ENCODE results near the gene SVIL. TPM values are rescaled to one million over a fixed set of nuclear protein-coding genes. Genes with fewer than 3 reads are reported as not detected.

SVIL gene
- total RNA-seq, 1 donor from 2014 or later, result 118 TPM

GRCh38 chr10:29596826-29597225 lies 37.9 kb downstream of the SVIL start:
- Histone ChIP-seq H3K27me3 (ENCODE audit: low read depth) (no peaks in the 10 kb centered on the region), H3K27ac (no peak overlapping the region), H3K9me3 (no peaks in the 10 kb centered on the region), H3K4me3 (no peak overlapping the region), H3K36me3 (no peaks in the 10 kb centered on the region), H3K4me1 (no peaks in the 10 kb centered on the region)
- DNase-seq (no peak), ATAC-seq (no peak)
- no peak for TF ChIP-seq CTCF (IDR thresholded peaks at IDR 0.05)
- intact Hi-C loops (cut with DNase I), result no loop called here

- H3K27ac ChIP-seq, result no peak overlapping the region
- no peaks in the 10 kb centered on the region for H3K27me3 ChIP-seq (ENCODE audit: low read depth)
- DNase-seq (no peak), ATAC-seq (no peak)
- no peak overlapping the region for H3K4me3 ChIP-seq
- no peaks in the 10 kb centered on the region for H3K9me3 ChIP-seq
- H3K4me1 ChIP-seq, result no peaks in the 10 kb centered on the region
- no peaks in the 10 kb centered on the region for H3K36me3 ChIP-seq
- intact Hi-C loops (cut with DNase I), result no loop called here
- no peak for TF ChIP-seq CTCF (IDR thresholded peaks at IDR 0.05)
These were observed 38.4 kb downstream of the SVIL start for GRCh38 chr10:29596356-29596755.

- ATAC-seq (no peak), DNase-seq (no peak)
- no peaks in the 10 kb centered on the region for H3K27me3 ChIP-seq (ENCODE audit: low read depth)
- no peak overlapping the region for H3K4me3 ChIP-seq
- no peaks in the 10 kb centered on the region for H3K9me3 ChIP-seq
- TF ChIP-seq CTCF (IDR thresholded peaks at IDR 0.05), result no peak
- H3K4me1 ChIP-seq, result peaks cover 4% of the 10 kb centered on the region
- H3K36me3 ChIP-seq, result no peaks in the 10 kb centered on the region
- H3K27ac ChIP-seq, result no peak overlapping the region
- intact Hi-C loops (cut with DNase I), result no loop called here
These were observed 39.0 kb downstream of the SVIL start for GRCh38 chr10:29595636-29596225.

GRCh38 chr10:29595146-29595545 lies 39.6 kb downstream of the SVIL start:
- ATAC-seq (no peak), DNase-seq (no peak)
- Histone ChIP-seq H3K27ac (no peak overlapping the region), H3K4me3 (no peak overlapping the region), H3K4me1 (peaks cover 10% of the 10 kb centered on the region), H3K9me3 (no peaks in the 10 kb centered on the region), H3K36me3 (no peaks in the 10 kb centered on the region), H3K27me3 (ENCODE audit: low read depth) (no peaks in the 10 kb centered on the region)
- TF ChIP-seq CTCF (IDR thresholded peaks at IDR 0.05), result no peak
- intact Hi-C loops (cut with DNase I), result no loop called here

GRCh38 chr10:29591651-29591968 lies 43.2 kb downstream of the SVIL start:
- intact Hi-C loops (cut with DNase I), result no loop called here
- no peak for ATAC-seq
- Histone ChIP-seq H3K36me3 (no peaks in the 10 kb centered on the region), H3K9me3 (no peaks in the 10 kb centered on the region), H3K27me3 (ENCODE audit: low read depth) (no peaks in the 10 kb centered on the region), H3K4me3 (no peak overlapping the region), H3K27ac (no peak overlapping the region), H3K4me1 (peaks cover 32% of the 10 kb centered on the region)
- no peak for DNase-seq
- no peak for TF ChIP-seq CTCF (IDR thresholded peaks at IDR 0.05)

All from lower lobe of right lung (tissue), 2 donors.